ENCODE data around the gene SLC39A7.
"Not testable (repeated sequence)": the region's sequence is repeated elsewhere in the genome, so short reads cannot be mapped to it uniquely, and the experiment has no call there.

The SLC39A7 gene

GRCh38 chr6:33226503-33227120 lies 25.9 kb downstream of the SLC39A7 start:
- DNase-seq (ENCODE audit: low read depth in 4 of 4, low spot score in 1 of 4) = not testable (repeated sequence)

DNA sequence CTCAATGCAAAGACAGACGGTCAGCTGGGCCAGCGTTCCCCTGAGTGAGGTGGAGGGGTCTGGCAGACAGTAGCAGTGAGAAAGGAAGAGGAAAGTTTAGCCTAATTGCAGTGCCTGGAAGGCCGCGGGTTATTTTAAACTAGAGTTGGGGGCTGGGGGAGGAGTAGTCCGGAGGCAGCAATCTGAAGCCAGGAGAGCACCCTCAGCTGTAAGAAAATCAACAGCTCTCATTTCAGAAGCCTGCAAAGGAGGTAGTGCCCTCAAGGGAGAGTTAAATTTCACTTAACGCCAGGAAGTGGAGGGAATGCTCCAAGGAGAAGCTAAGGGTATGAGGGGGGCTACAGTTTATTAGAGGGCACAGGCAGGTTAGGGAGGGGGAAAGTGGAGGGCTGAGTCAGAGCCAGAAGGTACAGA lies 34.6 kb downstream of the SLC39A7 start:
- DNase-seq (ENCODE audit: low read depth in 4 of 4, low spot score in 1 of 4) = no peak

GRCh38 chr6:33236328-33236727 lies 35.7 kb downstream of the SLC39A7 start:
- no peak for DNase-seq (ENCODE audit: low read depth in 4 of 4, low spot score in 1 of 4)

DNA sequence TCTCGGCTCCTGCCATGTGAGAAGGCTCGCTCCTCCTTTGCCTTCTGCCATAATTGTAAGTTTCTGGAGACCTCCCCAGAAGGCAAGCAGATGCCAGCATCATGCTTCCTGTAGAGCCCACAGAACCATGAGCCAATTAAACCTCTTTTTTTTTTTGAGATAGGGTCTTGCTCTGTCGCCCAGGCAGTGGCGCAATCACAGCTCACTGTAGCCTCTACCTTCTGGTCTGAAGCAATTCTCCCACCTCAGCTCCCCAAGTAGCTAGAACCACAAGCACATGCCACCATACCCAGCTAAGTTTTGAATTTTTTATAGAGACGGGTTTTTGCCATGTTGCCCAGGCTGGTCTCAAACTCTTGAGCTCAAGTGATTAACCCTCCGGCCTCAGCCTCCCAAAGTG lies 36.2 kb downstream of the SLC39A7 start:
- DNase-seq (ENCODE audit: low read depth in 4 of 4, low spot score in 1 of 4) = no peak

- DNase-seq (ENCODE audit: low read depth in 4 of 4, low spot score in 1 of 4) = no peak
Measured at GRCh38 chr6:33237741-33238140, 37.1 kb downstream of the SLC39A7 start.

DNA sequence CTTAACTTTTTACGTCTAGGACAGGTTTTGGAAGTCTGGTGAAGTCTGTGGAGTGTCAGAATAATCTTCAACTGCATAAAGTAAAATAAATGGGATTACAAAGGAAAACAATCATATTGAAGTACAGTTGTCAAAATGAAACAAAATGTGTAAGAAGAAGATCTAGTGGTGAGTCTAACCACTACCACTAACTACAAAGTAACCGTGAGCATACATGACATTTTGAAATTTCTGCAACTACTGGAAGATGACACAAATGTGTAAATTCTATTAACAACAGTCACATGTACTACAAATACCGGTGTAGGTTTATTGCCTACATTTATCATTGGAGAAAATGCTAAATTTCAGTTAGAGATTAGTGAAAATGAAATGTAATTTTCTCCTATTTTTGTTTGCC lies 41.3 kb downstream of the SLC39A7 start:
- no peak for DNase-seq (ENCODE audit: low read depth in 4 of 4, low spot score in 1 of 4)

DNA sequence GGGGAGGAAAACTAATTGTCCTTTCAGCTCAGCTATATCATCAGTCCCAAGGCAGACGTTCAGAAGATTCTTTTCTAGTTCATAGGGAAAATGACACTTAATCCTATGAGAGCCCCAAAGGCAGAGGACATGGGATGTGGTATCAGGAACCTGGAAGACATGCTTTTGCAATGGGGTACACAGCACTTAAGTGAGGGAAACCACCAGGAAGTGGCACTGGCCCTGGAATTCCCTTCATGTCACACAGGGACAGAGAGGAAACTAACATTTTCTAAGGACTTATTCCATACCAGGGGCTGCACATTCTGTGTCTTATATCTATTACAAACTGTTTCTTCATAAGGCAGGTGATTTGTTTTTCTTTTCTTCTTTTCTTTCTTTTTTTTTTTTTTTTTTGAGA lies 42.8 kb downstream of the SLC39A7 start:
- no peak for DNase-seq (ENCODE audit: low read depth in 4 of 4, low spot score in 1 of 4)

DNA sequence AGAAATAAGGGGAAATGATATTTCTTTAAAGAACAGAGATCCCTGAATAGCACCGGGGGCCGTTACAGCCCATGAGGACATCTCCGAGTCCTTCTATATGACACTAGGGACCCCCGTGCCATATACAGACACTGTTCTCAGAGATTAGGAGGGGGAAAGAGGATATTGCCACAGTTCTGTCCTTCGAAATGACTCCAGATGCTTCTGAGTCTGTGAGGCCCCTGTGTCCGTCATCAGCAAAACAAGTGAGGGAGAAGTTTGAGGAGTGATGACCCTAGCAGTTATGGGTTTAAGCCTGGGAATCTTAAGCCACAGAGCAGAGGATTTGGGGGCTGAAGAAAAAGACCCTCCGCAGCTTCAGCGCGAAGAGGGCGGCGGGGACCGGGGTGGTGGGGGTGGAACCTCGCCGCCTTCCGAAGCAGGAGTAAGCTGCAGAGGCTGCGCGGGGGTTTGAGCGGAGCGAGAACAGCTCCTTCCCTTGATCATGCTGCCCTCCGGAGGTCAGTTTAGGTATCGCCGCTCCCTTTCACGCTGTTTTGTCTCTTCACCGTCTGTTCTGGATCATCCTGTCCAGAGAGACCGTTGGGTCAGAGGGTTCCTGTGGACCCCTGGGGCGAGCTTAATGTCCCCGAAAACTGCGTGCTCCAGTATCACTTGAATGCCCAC lies 47.4 kb downstream of the SLC39A7 start:
- DNase-seq (ENCODE audit: low read depth in 4 of 4, low spot score in 1 of 4) = peak; percentile 79 to 91 (median 86)

DNA sequence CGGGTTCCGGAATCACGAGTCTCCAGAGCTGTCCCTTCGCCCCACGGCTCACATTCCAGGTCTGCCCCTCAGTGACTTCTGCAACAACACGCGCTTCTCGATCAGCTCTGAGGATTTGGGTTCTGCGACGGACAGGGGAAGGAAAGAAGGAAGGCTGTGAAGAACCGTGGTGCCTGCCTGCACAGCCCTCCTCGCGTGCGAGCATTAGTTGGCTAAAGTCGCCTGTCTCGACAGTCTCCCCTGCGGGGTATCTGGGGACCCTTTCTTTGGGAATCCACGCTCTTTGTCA lies 47.9 kb downstream of the SLC39A7 start:
- DNase-seq (ENCODE audit: low read depth in 4 of 4, low spot score in 1 of 4) = peak in 1 of 4 experiments; percentile 24

DNA sequence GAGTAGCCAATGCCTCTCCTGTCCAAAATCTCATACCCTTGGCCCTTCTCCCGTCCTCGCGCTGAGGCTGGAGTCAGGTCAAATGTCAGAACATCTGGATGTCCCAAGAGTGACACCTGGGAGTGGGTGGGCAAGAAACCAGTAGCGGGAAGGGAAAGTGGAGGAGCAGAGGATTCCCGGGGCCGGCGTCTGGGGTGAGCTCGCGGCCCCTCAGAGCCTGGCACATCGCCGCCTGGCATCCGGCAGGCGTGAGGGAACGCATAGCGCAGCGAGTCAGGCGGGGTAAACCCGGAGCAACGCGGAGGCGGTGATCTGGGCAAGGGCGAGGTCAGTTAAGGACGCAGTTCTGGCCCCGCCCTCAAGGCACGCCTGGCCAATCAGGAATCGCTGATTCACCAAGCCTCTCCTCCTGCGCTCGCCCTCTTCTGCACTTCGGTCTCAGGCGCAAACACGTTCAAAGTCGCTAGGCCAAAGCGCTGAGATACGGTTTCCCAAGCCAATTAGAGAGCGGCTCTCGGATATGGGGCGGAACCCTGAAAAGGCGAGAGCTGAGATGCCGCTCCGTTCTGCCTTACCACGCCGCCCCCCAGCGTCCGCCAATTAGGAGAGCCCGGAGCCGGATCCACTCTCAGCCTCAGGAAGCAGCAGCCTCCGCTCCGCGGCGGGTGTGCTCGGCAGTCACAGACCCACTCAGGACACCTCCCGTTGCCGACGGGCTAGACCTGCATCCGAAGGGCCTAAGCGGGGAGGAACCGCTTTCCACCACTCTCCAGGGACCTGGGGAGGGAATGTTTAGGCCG lies 48.5 kb downstream of the SLC39A7 start:
- peak; percentile 84 to 96 (median 86) for DNase-seq (ENCODE audit: low read depth in 4 of 4, low spot score in 1 of 4)

DNA sequence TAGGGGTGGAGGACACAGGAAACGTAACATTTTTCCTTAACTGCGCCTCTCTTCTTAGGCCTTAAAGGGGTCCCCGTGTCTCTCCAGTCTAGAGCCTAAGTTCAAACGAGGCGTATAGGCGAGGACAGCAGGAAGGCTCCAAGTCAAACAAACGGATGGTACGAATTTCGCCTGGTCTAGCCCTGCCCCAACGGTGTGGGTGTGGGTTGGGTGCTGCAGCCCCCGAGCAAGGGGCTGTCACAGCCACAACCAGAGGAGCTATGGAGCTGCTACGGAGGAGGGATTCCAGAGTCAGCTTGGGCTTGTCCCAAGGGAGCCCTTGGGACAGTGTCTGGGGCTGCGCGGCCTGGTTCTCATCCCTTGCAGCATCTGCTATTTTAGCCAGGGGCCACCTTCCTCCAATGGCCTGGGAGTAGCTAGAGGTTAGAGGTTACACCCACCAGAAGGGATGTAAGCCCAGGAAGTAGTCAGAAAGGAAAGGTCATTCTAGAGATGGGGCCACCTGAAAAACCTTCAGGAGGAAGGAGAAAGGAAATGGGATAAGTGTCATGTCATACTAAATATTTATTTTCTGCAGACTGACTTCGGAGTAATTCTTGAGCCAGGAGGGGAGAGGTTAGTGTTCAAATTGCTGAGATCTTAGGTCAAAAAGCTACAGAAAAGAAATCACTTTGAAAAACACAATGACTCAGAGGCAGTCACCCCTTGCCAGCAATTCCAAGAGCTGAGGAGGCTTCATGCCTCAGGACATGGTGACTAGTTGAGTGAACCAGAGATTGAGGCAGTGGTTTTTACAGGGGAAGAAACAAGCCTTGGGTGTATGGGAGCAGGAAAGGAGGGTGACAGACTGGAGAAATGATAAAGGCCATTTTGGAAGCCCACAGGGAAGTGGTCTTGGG lies 49.3 kb downstream of the SLC39A7 start:
- no peak for DNase-seq (ENCODE audit: low read depth in 4 of 4, low spot score in 1 of 4)

GRCh38 chr6:33250731-33251130 lies 50.1 kb downstream of the SLC39A7 start:
- no peak for DNase-seq (ENCODE audit: low read depth in 4 of 4, low spot score in 1 of 4)

DNA sequence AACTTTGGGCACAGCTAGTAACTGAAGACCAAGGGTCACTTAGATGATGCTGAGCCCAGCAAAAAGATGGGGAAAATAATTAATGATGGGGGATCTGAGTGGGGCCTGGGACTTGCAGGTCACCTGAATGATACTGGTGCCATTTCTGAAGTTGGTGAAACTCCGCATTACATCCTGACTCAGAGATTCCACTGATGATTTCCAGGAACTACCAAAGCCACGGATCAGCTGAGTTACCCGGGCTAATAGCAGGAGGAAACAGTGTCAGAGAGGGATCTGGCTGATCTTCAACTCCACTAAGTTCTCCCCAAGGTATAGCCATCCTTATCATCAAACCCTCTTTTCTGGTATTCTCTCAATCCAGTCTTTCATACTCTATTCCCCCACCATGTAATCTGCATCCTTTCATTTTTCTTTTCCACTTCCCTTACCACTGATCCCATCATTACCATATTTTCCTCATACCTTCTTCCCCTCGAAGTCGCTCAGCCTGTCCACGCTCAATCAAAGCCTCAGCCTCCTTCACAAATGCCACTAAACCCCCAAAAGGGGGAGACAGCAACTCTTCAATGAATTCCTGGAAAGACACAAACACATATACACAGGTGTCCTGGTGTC lies 50.8 kb downstream of the SLC39A7 start:
- DNase-seq (ENCODE audit: low read depth in 4 of 4, low spot score in 1 of 4) = no peak

- DNase-seq (ENCODE audit: low read depth in 4 of 4, low spot score in 1 of 4) = no peak
Measured at GRCh38 chr6:33252759-33253158, 52.1 kb downstream of the SLC39A7 start.
